ENCODE data around the gene RASSF3. TPM values are rescaled to one million over a fixed set of nuclear protein-coding genes. Genes with fewer than 3 reads are reported as not detected.
A peak's percentile ranks its signal among the peaks of the same experiment; 100 is the strongest.

RASSF3 gene
- total and polyA plus RNA-seq, 12 donors = 21.7 to 75.8 (median 39.5) TPM

- Histone ChIP-seq H3K4me3 (no peak overlapping the region), H3K4me1 (replicated peaks in 1 of 2) (peaks cover 46 to 66% of the 10 kb centered on the region in 2 donors), H3K27ac (peak overlapping the region in 2 of 5 donors; percentile 66 to 82), H3K9me3 (replicated peaks in 1 of 3) (no peaks in the 10 kb centered on the region), H3K36me3 (replicated peaks in 1 of 2) (no peaks in the 10 kb centered on the region), H3K27me3 (no peaks in the 10 kb centered on the region)
- TF ChIP-seq POLR2A (IDR thresholded peaks at IDR 0.05) = no peak
- no peak for TF ChIP-seq CTCF (IDR thresholded peaks at IDR 0.05)
- 77 to 91% (median 86%) methylated on average over 4 to 5 of the region's 5 CpGs for WGBS, 4 donors
- intact Hi-C loops (cut with DNase I) = loop anchor here (10.0 kb wide), 1 partner anchor 64 kb away; the partner anchor contains the start of gene RASSF3 (in 2 of the 2)
- no peak for DNase-seq
Measured at GRCh38 chr12:64678835-64679234, 68.5 kb downstream of the RASSF3 start.

GRCh38 chr12:64679487-64680001 is 69.2 kb downstream of the RASSF3 start:
- peak overlapping the region; percentile 41 to 82 (median 66) for H3K27ac ChIP-seq
- WGBS, 4 donors = 25 to 36% (median 32%) methylated on average over 9 of the region's 9 CpGs
- no peaks in the 10 kb centered on the region for H3K36me3 ChIP-seq (replicated peaks in 1 of 2)
- no peak overlapping the region for H3K4me3 ChIP-seq
- H3K9me3 ChIP-seq (replicated peaks in 1 of 3) = no peaks in the 10 kb centered on the region
- TF ChIP-seq POLR2A (IDR thresholded peaks at IDR 0.05) (peak in 1 of 2 donors; percentile 6), CTCF (IDR thresholded peaks at IDR 0.05) (no peak)
- H3K27me3 ChIP-seq = no peaks in the 10 kb centered on the region
- peaks cover 42 to 67% of the 10 kb centered on the region in 2 donors for H3K4me1 ChIP-seq (replicated peaks in 1 of 2)
- intact Hi-C loops (cut with DNase I) = loop anchor here (10.0 kb wide), 1 partner anchor 65 kb away; the partner anchor contains the start of gene RASSF3 (in 2 of the 2)
- DNase-seq = peak; percentile 71 to 90 (median 82)

GRCh38 chr12:64680235-64680634 is 69.9 kb downstream of the RASSF3 start:
- H3K27me3 ChIP-seq = no peaks in the 10 kb centered on the region
- no peak for DNase-seq
- H3K27ac ChIP-seq = peak overlapping the region in 4 of 5 donors; percentile 41 to 82 (median 67)
- no peak for TF ChIP-seq CTCF (IDR thresholded peaks at IDR 0.05)
- TF ChIP-seq POLR2A (IDR thresholded peaks at IDR 0.05) = no peak
- intact Hi-C loops (cut with DNase I) = no loop called here
- H3K4me1 ChIP-seq (replicated peaks in 1 of 2) = peaks cover 39 to 66% of the 10 kb centered on the region in 2 donors
- no peaks in the 10 kb centered on the region for H3K9me3 ChIP-seq (replicated peaks in 1 of 3)
- WGBS, 4 donors = 67 to 91% (median 84%) methylated on average over 4 of the region's 4 CpGs
- H3K36me3 ChIP-seq (replicated peaks in 1 of 2) = no peaks in the 10 kb centered on the region
- H3K4me3 ChIP-seq = no peak overlapping the region

- TF ChIP-seq CTCF (IDR thresholded peaks at IDR 0.05) = no peak
- TF ChIP-seq POLR2A (IDR thresholded peaks at IDR 0.05) = no peak
- Histone ChIP-seq H3K27ac (peak overlapping the region in 2 of 5 donors; percentile 59 to 82), H3K4me3 (no peak overlapping the region), H3K4me1 (replicated peaks in 1 of 2) (peaks cover 30 to 55% of the 10 kb centered on the region in 2 donors), H3K36me3 (replicated peaks in 1 of 2) (peaks cover 0 to 1% of the 10 kb centered on the region in 2 donors), H3K27me3 (no peaks in the 10 kb centered on the region), H3K9me3 (replicated peaks in 1 of 3) (no peaks in the 10 kb centered on the region)
- 67 to 78% (median 73%) methylated on average over 5 of the region's 5 CpGs for WGBS, 4 donors
- intact Hi-C loops (cut with DNase I) = no loop called here
- no peak for DNase-seq
Measured at GRCh38 chr12:64681200-64682052, 71.1 kb downstream of the RASSF3 start.

All from adrenal gland (tissue), 12 donors.